Measurements from ENCODE around the gene ANKS1B.
"Not testable (repeated sequence)": the region's sequence is repeated elsewhere in the genome, so short reads cannot be mapped to it uniquely, and the experiment has no call there.

The ANKS1B gene

DNA sequence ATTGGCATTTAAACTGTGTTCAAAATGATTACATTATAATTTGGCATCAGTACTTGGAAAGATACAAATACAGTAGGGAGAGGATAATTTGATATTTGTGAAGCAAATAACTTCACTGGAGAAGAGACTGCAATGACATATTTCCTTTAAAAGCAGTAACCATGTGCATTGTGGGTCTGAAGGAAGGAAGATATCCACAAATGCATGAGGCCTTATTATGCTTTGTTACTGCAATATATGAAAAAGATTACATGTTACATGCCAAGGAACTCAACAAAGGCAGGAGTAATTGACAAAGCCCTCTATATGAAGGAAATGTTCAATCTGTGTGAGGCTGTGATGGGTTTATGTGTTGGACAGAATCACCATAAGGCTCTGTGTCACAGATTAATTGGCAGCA is 948.2 kb downstream of the ANKS1B start:
- DNase-seq: no peak

DNA sequence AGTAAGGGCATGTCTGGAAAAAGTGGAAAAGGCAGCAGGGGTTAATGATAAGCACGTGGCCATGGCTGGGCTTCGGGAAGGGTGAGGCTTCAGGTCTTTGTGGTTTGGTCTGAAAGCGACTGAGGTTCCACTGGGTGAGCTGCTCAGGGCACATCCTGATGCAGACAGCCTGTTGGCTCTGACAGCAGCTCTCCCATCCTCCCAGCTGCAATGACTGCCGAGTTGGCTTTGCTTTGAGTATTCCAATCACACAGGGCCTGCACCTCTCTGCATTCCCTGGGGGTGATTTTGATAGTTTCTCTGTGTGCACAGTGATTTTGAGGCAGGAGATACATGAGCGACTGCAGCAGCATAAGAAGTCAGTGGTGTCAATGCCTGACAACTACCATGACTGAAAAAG is 948.9 kb downstream of the ANKS1B start:
- DNase-seq: no peak

DNA sequence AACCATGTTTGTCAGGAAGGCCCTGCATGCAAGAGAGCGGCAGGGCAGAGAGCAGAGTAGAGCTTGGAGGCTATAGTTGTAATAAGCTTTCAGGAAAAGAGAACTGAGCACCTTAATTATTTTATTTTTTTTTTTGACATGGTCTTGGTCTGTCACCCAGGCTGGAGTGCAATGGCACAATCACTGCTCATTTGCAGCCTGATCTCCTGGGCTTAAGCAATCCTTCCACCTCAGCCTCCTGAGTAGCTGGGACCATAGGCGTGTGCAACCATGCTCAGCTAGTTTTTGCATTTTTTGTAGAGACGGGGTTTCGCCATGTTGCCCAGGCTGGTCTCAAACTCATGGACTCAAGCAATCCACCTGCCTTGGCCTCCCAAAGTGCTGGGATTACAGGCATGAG is 950.5 kb downstream of the ANKS1B start:
- DNase-seq: not testable (repeated sequence)

DNA sequence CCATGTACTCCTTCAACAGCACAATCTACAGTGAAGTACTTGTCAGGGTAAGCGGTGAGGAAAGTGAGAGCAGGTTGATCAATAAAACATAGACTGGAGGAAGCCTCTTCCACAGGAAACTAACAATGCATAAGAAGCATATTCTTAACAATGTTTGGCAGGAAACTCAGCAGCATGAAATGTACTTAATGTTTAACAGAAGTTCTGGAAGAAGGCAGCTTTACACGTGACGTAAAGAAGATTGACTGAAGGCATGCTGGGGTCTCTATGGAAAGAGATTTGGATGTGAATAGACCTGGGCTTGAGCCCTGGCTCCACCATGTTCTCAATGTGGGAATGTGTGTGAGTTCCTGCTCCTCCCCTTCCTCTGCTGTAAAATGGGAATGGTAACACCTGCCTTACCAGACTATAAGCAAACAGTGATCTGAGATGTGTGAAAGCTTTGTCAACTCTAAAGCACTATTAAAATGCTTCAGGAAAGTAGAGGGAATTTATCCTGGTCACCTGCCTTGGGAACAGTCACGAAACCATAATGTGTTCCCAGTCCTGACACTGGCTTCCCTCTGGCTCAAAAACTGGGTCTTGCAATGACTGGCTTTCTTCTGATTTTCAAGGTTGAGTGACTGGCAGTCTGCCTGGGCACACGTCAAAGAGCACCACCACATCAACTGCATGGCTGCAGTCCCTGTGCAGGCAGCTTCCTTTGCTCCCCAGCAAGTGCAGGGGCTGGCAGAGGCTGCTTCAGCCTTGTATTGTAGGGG is 955.0 kb downstream of the ANKS1B start:
- DNase-seq: peak; percentile 5 to 45

DNA sequence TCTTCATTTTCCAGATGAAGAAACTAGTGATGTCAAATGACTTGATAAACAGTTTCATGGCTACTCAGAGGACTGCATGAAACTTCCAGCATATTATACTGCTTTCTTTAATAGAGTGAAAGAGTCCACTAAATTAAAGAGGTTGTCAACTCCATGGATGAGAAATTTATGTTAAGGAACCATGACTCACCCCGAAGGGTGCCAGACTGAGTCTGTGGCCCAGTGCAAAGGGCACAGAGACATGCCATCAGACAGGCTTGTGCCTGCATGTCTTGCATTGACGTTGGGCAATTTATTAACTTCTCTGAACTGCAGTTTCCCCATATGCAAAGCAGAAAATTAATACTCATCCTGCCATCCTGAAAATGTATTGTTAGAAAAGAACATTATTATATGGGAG is 957.3 kb downstream of the ANKS1B start:
- DNase-seq: no peak

DNA sequence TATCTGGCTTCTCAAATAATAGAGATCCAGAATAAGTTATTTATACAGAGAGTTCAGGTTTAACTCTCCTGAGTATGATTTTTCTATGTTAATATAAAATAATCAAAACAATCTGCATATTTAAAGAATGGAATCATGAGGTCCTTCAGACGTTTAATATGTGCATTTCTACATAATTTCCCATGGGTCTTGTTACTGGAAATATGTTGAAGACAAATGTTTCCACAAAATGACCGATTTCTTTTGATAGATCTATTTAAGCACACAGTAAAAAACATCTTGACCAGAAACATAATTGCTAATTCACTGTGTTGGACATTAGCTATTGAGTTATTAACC is 957.7 kb downstream of the ANKS1B start:
- no peak for DNase-seq

DNA sequence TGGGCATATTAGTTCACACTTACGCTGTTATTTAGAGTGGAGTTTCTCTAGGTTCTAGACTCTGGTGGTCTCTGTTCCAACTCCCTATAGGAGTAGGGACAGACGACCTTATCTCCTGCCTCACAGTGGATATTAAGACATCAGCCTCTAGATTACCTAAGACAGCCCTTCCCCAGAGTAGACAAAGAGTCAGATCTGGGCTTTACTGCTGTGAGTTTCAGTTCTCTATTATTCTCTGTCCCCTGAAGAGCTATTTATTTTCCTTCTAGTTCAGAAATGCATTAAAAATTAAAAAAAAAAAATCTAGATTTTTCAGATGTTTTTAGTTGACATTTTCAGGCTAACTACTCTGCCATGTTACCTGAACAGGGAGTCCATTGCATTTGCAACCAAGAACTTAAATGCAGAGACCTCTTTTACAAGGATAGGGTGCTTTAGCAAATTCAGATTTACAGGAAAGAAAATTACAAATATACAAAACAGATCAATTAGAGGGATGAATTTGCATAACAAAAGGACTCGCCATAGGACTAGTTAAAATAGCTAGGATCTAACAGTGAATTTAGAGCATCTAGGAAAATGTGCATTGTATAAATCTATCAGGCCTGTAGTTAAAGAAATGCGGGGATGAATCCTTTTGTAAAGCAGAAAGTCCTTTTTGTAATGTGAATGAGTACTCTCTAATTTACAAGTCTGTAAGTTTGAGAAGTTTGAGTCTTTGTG is 958.2 kb downstream of the ANKS1B start:
- no peak for DNase-seq

DNA sequence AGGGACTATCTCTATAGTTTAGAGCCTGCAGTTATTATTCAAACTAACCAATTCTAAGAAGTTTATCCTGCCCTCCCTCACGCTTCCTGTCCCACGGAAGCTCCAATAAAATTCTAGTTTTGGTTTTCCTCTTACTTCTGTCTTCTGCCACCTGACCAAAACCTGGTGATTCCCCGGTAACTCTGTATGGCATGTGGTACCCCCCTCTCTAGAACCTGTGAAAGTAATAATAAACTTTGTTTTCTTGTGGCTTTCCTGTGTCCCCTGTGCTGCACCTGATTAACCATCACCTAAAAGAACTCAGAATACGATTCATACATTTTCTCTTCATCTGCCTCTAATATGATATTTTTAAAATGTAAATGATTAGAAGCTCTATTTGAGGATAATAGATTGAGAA is 959.9 kb downstream of the ANKS1B start:
- no peak for DNase-seq

DNA sequence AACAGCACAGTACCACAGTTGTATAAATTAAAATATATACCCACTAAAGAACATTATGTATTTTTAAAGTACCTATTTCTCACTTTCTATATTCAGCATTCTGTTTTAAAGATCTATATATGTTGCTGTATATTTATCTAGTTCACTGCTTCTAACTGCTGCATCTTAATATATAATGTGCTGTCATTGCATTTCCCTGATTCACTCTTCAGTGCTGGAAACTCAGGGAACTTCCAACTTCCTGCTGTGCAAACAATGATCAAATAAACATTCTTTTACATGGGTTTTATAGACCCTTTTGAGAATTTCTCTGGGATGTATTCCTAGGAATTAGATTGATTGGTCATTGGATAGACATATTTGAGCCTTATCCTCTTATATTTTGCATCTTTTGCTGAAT is 960.5 kb downstream of the ANKS1B start:
- no peak for DNase-seq

DNA sequence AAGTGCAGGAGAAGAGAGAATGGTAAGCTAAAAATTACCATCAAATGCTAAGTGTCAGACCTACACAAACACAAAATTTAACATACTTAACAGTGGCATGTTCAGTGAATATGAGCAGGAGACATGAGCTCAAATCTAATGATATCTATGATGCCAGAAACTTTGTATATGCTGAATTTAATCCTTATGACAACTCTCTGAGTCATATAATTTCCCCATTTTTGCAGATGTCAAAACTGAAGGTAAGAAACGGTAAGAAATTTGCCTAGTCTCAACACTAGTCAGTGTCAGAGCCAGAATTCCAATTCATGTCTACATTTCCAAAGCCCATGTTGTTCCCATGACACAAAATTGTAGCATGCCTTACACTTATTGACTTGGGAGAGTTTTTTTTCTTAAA is 963.9 kb downstream of the ANKS1B start:
- DNase-seq: no peak

DNA sequence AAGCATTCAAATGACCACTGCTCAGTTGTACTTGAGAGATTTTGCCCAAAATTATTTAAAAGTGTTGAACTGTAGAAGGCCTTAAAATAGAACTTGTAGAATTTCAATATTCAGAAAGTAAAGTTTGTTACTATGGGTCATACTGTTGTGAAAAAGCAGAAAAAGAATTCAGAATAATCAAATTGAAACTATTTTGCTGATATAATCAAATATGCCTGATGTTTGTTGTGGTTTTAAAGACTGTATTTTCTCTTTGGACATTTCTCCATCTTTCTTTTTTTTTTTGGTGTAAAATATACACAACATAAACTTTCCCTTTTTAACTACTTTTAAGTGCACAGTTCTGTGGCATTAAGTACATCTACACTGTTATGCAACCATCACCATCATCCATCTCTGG is 964.9 kb downstream of the ANKS1B start:
- DNase-seq: no peak

DNA sequence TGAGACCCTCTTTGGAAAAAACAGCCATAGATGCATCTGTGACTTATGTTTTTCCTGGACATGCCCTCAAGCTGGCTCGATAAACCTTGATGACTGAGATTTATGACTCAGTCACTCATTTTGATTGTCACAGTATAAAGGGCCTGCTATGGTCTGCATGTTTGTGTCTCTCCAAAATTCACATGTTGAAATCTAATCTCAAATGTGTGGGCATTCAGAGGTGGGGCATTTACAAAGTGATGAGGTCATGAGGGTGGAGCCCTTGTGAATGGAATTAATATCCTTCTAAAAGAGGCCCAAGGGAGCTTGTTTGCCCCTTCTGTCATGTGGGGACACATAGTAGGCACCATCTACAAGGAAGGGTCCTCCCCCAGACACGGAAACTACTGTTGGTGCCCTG is 966.8 kb downstream of the ANKS1B start:
- no peak for DNase-seq

DNA sequence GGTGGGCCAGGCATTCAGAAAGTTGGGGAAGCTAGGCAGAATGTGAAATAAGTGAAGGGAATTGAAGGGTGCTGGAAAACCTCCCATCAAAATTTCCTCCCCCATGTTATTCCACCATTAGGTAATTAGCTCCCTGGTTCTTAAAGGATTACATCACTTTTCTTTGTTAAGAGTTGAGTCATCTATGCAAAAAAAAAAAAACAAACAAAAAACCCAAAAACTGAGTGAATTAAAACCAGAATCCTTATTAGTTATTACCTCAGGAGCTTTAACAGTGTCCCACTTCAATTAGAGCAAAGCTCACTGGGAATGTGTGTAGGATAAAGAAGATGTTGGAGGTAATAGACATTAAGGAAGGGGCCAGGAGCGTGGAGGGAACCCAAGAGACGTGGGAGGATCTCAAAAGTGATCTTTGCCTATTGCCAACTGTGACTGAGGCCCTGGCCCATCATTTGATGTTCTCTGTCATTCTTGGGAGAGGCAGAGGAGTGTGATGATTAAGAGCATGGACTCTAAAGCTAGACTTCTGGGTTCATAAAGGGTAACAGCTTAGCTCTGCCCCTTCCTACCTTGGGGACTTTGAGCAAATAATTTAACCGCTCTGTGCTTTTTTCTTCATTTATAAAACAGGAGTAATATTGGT is 975.0 kb downstream of the ANKS1B start:
- DNase-seq: no peak

DNA sequence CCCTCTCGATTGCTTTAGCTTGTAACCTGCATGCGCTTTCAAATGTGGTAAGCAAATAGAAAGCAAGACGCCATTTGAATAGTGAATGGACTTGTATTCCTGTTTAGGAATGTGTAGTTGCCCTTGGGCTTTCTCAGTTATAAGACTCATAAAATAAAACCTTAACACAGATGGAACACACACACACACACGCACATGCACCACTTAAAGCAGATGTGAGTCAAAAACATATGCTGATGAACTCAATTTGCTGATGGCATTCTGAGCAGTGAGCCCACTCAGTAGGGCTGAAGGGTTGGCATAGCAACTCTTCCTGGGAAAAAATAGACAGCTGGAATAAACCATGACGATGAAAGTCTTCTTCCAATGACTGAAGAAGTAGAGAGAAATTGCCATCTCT is 979.1 kb downstream of the ANKS1B start:
- DNase-seq: no peak

DNA sequence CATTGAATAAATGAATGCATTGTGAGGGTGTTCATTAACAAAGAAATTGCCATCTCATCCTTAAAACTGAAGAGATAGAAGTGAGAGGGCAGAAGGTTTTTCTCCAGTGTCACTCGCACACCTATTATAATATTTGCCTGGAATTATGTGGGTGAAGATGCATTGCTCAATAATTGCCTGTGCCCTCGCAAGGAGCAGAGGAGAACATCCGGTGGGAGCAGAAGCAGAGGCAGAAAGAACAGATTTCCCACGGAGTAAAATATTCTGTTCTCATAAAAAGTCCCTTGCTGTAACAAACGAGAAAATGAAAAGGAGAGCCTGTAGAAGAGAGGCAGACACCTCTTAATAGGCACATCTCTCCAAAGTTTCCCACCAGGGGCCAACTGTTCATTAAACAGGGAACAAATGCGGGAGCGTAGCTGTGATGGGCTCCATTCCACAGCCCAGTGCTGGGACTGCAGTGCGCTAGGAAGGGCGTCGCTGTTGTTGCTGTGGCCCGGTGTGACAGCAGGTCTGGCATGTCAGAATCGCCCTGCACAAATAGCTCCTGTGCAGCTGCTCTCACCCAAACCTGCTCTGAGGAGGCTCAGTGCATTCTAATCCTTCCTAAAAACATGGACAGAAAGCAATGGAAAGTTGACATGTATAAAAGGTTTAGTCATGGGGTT is 979.8 kb downstream of the ANKS1B start:
- no peak for DNase-seq

DNA sequence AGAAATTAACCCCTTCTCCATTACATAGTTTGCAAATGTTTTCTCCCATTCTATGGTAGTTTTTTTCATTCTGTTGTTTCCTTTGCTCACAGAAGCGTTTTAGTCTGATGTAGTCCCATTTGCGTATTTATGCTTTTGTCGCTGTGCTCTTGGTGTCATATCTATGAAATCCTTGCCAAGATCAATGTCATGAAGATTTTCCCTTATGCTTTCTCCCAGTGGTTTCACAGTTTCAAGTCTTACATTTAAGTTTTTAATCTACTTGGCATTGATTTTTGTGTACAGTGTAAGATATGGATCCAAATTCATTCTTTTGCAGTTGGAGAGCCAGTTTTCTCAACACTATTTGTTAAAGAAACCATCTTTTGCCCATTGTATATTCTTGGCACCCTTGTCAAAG is 982.0 kb downstream of the ANKS1B start:
- DNase-seq: no peak

DNA sequence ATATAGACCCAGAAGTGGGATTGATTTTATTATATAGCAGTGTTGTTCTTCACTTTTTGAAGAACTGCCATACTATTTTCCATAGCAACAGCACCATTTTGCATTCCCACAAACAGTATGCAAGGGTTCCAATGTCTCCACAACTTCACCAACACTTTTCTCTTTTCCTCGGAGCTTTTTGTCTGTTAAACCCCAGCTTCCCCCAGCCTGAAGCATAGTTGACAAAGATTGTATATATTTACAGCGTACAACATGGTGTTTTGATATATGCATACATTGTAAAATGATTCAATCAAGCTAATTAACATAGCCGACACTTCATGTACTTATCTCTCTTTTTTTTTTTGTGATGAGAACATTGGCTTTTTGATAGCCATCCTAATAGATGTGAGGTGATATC is 982.6 kb downstream of the ANKS1B start:
- no peak for DNase-seq

DNA sequence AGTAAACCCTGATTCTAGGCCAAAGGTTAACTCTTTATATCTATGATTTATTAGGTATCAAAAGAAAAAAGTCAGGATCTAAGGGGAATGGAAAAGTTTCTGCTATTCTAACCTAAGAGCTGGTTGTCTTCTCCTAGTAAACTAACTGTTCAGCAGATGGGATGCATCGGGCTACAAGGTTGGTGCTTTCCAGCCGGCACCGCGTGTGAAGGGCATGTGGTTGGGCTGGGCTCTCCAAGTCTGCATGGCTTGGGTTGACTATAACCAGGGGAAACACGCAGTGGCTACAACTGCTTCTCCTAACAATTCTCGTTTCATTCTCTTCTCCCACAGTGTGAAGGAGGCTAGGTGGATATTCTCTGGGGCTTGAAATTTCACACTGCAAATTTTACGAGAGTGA is 985.2 kb downstream of the ANKS1B start:
- no peak for DNase-seq

DNA sequence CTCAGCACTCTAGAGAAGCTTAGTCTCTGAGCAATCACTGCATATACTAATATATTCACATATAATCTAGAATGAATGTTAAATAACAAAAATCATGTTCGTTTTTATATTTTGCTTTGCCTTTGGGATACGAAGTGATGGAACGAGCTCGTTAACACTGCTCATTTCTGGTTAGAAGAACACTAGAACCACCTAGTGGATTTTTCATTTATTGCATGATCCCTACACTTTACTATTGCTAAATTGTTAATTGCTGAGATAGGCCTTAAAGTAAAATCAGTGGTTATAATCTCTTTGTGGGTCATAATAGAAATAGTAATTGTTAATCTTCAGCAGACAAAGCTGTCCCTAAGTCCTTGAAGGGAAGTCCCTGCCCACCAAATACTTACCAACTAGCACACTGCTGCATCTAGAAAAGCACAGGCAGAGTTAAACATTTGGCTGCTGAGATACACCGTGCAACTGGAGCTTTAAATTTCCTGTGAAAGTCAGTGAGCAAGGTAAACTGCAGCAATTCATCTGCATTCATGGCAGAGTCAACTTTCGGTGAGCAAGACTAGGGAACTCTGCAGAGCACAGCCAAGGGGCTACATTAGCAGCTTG is 985.9 kb downstream of the ANKS1B start:
- DNase-seq: peak; percentile 8 to 51

DNA sequence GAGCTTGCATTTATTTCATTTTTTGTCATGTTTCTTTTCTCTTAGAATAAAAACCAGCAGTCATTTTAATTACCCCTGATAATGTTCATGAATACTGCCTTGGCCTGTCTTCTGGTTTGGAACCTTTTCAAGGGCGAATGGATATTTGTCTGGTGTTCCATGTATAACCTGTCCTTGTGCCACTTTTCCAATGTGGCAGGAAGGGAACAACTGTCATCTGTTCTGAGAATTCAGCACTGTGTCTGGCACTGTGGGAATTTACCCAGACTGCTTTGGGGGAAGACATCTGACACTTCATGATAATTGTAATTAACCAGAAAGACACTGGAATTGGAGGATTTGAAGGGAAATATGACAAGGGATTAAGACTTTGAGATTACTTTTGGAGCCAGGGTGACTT is 986.8 kb downstream of the ANKS1B start:
- DNase-seq: no peak

DNA sequence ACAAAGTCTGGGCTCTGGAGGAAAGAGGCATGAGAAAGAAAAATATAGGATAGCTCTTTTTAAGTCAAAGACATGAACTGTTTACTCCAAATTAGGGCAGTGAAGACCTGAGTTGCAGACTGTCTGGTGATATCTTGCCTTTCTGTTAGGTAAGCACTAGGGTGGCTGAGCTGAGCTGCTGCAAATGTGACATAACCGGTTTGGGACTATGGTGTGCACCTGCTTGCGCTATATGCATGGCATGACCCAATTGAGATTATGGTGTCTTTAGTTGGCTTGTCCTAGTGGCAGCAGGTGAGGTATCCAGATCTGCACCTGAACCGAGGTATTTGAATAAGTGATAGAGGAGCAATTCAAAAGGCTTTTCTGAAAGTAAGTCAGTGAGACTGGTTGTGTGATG is 994.1 kb downstream of the ANKS1B start:
- DNase-seq: no peak

DNA sequence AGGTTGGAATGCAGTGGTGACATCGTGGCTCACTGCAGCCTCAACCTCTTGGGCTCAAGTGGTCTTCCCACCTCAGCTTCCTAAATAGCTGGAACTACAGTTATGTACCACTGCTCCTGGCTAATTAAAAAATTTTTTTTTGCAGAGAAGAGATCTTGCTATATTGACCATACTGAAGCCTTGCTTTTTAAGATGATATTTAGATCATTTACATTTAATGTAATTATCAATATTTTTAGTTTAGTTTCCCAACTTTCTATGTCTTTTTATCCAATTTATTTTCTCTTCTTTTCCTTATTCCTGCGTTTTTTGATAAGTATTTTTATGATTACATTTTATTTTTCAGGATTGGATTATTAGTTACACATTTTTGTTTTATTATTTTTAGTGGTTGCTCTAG is 999.6 kb downstream of the ANKS1B start:
- DNase-seq: no peak

DNA sequence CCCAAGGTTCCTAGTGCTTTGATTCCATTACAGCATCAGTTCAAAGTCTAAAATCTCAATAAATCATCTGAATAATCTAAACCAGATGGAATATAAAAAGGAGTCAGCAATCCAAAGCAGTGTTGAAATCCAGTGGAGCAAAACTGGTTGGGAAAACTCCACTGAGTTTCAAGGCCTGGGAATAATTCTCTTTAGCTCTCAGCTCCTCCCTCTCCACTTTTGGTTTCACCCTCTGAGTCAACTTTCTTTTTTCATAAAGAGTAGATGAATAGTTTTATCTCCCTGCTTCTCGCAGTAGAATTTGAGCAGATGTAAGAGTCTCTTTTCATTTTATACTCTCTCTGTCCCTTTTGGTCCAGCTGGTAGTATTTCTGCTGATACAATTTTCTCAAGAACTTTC is 1001.1 kb downstream of the ANKS1B start:
- DNase-seq: no peak

Measured in SHP77 (cell line).